Left lobe of liver (tissue), 1 donor: ENCODE results near the gene SHBG. TPM values are rescaled to one million over a fixed set of nuclear protein-coding genes. Genes with fewer than 3 reads are reported as not detected.

ENCODE experiments used
- total RNA-seq: library from RNA; stranded (reverse); gene quantifications from one replicate; pipeline ENCODE4 v1.2.1, GENCODE V29; 2021
- donor health status: DM: no; HTN: yes; CAD: no.

The SHBG gene
- total RNA-seq, 1 donor from 2014 or later = 4.6 TPM

Other genes starting within 250 kb of the SHBG start
- gene TNK1, start 249.0 kb upstream of the SHBG start, total RNA-seq = 5.2 TPM
- 7.0 TPM for gene PLSCR3, start 235.6 kb upstream of the SHBG start, total RNA-seq
- 80.1 TPM for gene TMEM256, start 226.0 kb upstream of the SHBG start, total RNA-seq
- 3.9 TPM for gene NLGN2, start 222.3 kb upstream of the SHBG start, total RNA-seq
- gene SPEM1, start 209.8 kb upstream of the SHBG start, total RNA-seq = not detected
- not detected for gene SPEM2, start 204.5 kb upstream of the SHBG start, total RNA-seq
- not detected for gene SPEM3, start 201.3 kb upstream of the SHBG start, total RNA-seq
- gene TMEM102, start 194.7 kb upstream of the SHBG start, total RNA-seq = 4.0 TPM
- 0.86 TPM for gene FGF11, start 190.6 kb upstream of the SHBG start, total RNA-seq
- gene CHRNB1, start 185.1 kb upstream of the SHBG start, total RNA-seq = 10.9 TPM
- gene ZBTB4, start 150.5 kb upstream of the SHBG start, total RNA-seq = 7.9 TPM
- gene SLC35G6, start 148.7 kb upstream of the SHBG start, total RNA-seq = not detected
- 55.9 TPM for gene POLR2A, start 145.8 kb upstream of the SHBG start, total RNA-seq
- gene TNFSF12, start 81.1 kb upstream of the SHBG start, total RNA-seq = 9.3 TPM
- gene TNFSF13, start 71.4 kb upstream of the SHBG start, total RNA-seq = 5.9 TPM
- 14.1 TPM for gene SENP3, start 68.2 kb upstream of the SHBG start, total RNA-seq
- 44.2 TPM for gene CD68, start 50.5 kb upstream of the SHBG start, total RNA-seq
- 49.4 TPM for gene MPDU1, start 46.3 kb upstream of the SHBG start, total RNA-seq
- 0.20 TPM for gene SOX15, start 40.0 kb upstream of the SHBG start, total RNA-seq
- 19.0 TPM for gene FXR2, start 15.2 kb upstream of the SHBG start, total RNA-seq
- gene SAT2, start 2.3 kb upstream of the SHBG start, total RNA-seq = 100 TPM
- 1.3 TPM for gene ATP1B2, start 20.8 kb downstream of the SHBG start, total RNA-seq
- 13.6 TPM for gene TP53, start 57.4 kb downstream of the SHBG start, total RNA-seq
- 4.9 TPM for gene WRAP53, start 58.3 kb downstream of the SHBG start, total RNA-seq
- 0.63 TPM for gene EFNB3, start 75.1 kb downstream of the SHBG start, total RNA-seq
- gene DNAH2, start 87.6 kb downstream of the SHBG start, total RNA-seq = 0.15 TPM
- 18.1 TPM for gene KDM6B, start 204.1 kb downstream of the SHBG start, total RNA-seq
- gene TMEM88, start 224.9 kb downstream of the SHBG start, total RNA-seq = 1.3 TPM
- gene NAA38, start 227.4 kb downstream of the SHBG start, total RNA-seq = 33.5 TPM
- gene CYB5D1, start 227.9 kb downstream of the SHBG start, total RNA-seq = 12.4 TPM